Measurements from ENCODE around the gene FAS. TPM values are rescaled to one million over a fixed set of nuclear protein-coding genes. Genes with fewer than 3 reads are reported as not detected.
"Not testable (repeated sequence)": the region's sequence is repeated elsewhere in the genome, so short reads cannot be mapped to it uniquely, and the experiment has no call there.

The FAS gene
- total RNA-seq, 4 donors from 2014 or later, result 9.4 to 34.1 (median 17.4) TPM

DNA sequence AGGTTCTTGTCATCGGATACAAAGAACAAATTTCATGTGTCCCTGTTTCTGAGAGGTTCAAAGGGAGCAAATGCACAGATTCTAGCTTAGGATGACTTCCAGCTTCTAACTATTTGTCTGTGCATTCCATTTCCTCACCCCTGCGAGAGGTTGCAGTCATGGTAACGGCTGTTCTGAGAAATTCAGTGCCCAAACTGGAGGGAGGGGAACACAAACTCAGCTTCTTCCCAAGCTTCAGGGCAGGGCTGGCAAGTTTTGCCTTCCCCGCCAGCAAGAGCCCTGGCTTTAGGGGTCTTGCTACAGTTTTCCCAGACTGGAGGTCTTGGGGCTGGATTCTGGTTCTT, 11.1 kb downstream of the FAS start:
- H3K4me3 ChIP-seq (replicated peaks in 1 of 3), result no peak overlapping the region

DNA sequence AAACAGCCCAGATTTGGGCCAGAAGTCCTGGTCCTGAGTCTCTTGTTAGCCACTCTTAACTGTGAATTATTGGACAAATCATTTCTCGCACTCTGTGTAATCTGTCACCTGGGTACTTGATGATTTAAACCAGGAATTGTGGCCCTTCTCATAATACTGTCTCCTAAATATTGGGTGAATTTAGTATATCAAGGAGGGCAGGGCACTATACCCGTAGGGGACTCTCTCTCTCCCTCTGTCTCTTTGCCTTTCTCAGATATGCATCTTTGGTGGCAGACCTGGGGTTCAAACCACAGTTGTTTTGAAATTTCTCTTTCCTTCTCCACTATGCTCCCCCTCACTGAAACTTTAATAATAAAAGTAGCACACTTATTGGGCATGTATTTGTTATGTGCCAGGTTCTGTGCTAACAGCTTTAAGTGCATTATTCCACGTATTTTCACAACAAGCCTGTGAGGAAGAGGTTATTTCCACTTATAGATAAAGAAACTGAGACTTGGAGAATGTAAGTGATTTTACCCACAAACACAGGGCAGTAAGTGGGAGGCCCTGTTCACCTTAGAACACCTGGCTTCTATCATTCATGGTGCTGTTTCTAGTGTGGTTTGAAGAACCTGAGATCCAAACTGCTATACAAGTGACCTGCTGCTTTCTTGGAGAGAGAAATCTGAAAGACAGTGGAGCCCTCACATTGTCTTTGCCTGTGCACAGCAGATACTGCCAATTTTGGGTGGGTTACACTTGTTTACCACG, 11.8 kb downstream of the FAS start:
- WGBS, 2 donors, result 88 to 92% methylated on average over 4 of the region's 4 CpGs
- DNase-seq, result no peak
- TF ChIP-seq CTCF (IDR thresholded peaks at IDR 0.05) (no peak), POLR2A (IDR thresholded peaks at IDR 0.05) (no peak)
- intact Hi-C loops (cut with DNase I), result no loop called here
- Histone ChIP-seq H3K4me3 (replicated peaks in 1 of 3) (no peak overlapping the region), H3K27ac (no peak overlapping the region), H3K9me3 (no peaks in the 10 kb centered on the region), H3K36me3 (peaks cover 0 to 5% of the 10 kb centered on the region in 2 donors), H3K4me1 (no peaks in the 10 kb centered on the region), H3K27me3 (no peaks in the 10 kb centered on the region)

More for the DNA sequence above, 11.1 kb downstream of the FAS start:
- Histone ChIP-seq H3K27me3 (no peaks in the 10 kb centered on the region), H3K9me3 (no peaks in the 10 kb centered on the region), H3K4me1 (no peaks in the 10 kb centered on the region), H3K36me3 (peaks cover 0 to 5% of the 10 kb centered on the region in 2 donors), H3K27ac (no peak overlapping the region)
- intact Hi-C loops (cut with DNase I), result no loop called here
- WGBS, 2 donors, result 81 to 87% methylated on average over 4 of the region's 4 CpGs
- TF ChIP-seq POLR2A (IDR thresholded peaks at IDR 0.05) (no peak), CTCF (IDR thresholded peaks at IDR 0.05) (no peak)
- no peak for DNase-seq

GRCh38 chr10:89003344-89003743, 12.7 kb downstream of the FAS start:
- H3K4me3 ChIP-seq (replicated peaks in 1 of 3), result no peak overlapping the region
- H3K4me1 ChIP-seq, result no peaks in the 10 kb centered on the region
- no peak for DNase-seq
- intact Hi-C loops (cut with DNase I), result no loop called here
- H3K9me3 ChIP-seq, result no peaks in the 10 kb centered on the region
- 51 to 93% methylated on average over 2 of the region's 2 CpGs for WGBS, 2 donors
- H3K27me3 ChIP-seq, result no peaks in the 10 kb centered on the region
- no peak for TF ChIP-seq CTCF (IDR thresholded peaks at IDR 0.05)
- TF ChIP-seq POLR2A (IDR thresholded peaks at IDR 0.05), result no peak
- H3K36me3 ChIP-seq, result peaks cover 0 to 5% of the 10 kb centered on the region in 2 donors
- no peak overlapping the region for H3K27ac ChIP-seq

GRCh38 chr10:89007129-89007893, 16.7 kb downstream of the FAS start:
- 63 to 91% methylated on average over 3 of the region's 3 CpGs for WGBS, 2 donors

GRCh38 chr10:89018700-89019346, 28.2 kb downstream of the FAS start:
- intact Hi-C loops (cut with DNase I), result not testable (repeated sequence)
- WGBS, 2 donors, result 85 to 96% methylated on average over 8 to 10 of the region's 15 CpGs

More at GRCh38 chr10:89007129-89007893, 16.7 kb downstream of the FAS start:
- Histone ChIP-seq H3K9me3 (no peaks in the 10 kb centered on the region), H3K4me1 (no peaks in the 10 kb centered on the region), H3K36me3 (peaks cover 5 to 7% of the 10 kb centered on the region in 2 donors), H3K27ac (no peak overlapping the region), H3K27me3 (no peaks in the 10 kb centered on the region), H3K4me3 (replicated peaks in 1 of 3) (no peak overlapping the region)
- TF ChIP-seq POLR2A (IDR thresholded peaks at IDR 0.05), result no peak
- intact Hi-C loops (cut with DNase I), result no loop called here
- no peak for DNase-seq

More at GRCh38 chr10:89018700-89019346, 28.2 kb downstream of the FAS start:
- H3K36me3 ChIP-seq, result peaks cover 0 to 11% of the 10 kb centered on the region in 2 donors
- H3K4me1 ChIP-seq; DNase-seq; H3K27ac ChIP-seq; H3K9me3 ChIP-seq; H3K27me3 ChIP-seq; H3K4me3 ChIP-seq (replicated peaks in 1 of 3): not testable (repeated sequence)

All from thyroid gland (tissue), 4 donors.